Cardiac septum (tissue), 1 donor: ENCODE measurements around the gene FITM2. TPM values are rescaled to one million over a fixed set of nuclear protein-coding genes. Genes with fewer than 3 reads are reported as not detected.
"Not testable (repeated sequence)": the region's sequence is repeated elsewhere in the genome, so short reads cannot be mapped to it uniquely, and the experiment has no call there.

ENCODE experiments used
- DNase-seq: peaks from one replicate; pipeline ENCODE4 v3.0.0-alpha.2; 2020; ENCODE audit warnings: low spot score
- intact Hi-C: fragments of 100-400 bp; cut with DNase I; formaldehyde crosslinking; loops from one replicate; pipeline ENCODE4 v1.14.0; 2022
- long read RNA-seq: library from polyadenylated mRNA; unstranded; transcript quantifications from one replicate; pipeline ENCODE4 v2.0.0, GENCODE V29; 2021
- total RNA-seq: library from RNA; stranded (reverse); fragmentation: NEBNext Ultra II Directional; extraction: Animal tissue kit (Norgen Biotek cat#: 25700); gene quantifications from one replicate; pipeline ENCODE4 v1.2.1, GENCODE V29; 2021
- donor health status: DM: no; HTN: no; CAD: no.

Gene FITM2, protein sequence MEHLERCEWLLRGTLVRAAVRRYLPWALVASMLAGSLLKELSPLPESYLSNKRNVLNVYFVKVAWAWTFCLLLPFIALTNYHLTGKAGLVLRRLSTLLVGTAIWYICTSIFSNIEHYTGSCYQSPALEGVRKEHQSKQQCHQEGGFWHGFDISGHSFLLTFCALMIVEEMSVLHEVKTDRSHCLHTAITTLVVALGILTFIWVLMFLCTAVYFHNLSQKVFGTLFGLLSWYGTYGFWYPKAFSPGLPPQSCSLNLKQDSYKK
- 94.0 TPM for total RNA-seq
- long read RNA-seq, full-length matches to known transcripts: 9 of 53 reads
- long read RNA-seq, partial matches to known transcripts: 0 of 53 reads
- long read RNA-seq, other reads (novel, unspliced or antisense): 44 of 53 reads

DNA sequence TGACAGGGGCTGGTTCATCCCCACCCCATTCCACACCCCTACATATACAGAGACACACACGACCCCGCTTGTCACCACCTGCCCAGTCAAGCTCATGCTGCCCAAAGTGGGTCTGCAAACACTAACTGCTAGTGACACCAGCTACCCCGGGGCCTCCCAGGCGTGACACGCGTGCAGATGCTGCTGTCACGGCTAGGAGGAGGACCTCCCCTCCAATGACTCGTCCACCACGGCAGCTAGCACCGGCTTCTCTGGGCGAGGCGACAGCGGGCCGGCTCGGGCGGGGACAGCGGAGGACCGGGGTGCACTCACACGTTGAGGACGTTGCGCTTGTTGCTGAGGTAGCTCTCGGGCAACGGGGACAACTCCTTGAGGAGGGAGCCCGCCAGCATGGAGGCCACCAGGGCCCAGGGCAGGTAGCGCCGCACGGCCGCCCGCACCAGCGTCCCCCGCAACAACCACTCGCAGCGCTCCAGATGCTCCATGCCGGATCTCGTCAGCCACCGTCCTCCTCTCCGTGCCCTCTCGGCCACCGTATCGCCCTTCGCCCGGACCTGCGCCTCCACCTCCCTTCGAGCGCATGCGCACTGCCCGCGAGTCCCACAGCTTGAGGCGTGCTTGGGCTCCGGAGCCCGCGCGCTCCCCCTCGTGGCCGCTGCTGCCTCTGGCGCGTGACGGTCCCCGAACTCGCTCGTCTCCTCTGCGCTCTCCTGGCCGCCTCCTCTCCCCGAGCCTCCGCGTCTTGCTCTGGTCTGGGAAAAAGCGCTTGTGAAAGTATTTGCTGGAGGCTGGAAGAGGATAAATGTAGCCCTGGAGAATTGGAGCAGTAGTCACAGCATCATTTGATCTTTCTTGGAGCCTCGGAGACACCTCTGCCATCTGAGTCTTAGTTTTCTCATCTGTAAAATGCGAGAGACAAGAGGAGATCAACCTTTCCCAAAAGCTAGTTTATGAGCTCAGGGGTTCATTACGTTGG, at the start of gene FITM2:
TSS of gene FITM2 (minus strand) at position 539 of the 976 bp plus-strand sequence. CDS start at position 485, 54 bp downstream.
- DNase-seq: peak; percentile 99
- intact Hi-C loops: loop anchor here (1.0 to 5.0 kb wide), 2 partner anchors 94 to 194 kb away; no protein-coding TSS in a partner anchor

DNA sequence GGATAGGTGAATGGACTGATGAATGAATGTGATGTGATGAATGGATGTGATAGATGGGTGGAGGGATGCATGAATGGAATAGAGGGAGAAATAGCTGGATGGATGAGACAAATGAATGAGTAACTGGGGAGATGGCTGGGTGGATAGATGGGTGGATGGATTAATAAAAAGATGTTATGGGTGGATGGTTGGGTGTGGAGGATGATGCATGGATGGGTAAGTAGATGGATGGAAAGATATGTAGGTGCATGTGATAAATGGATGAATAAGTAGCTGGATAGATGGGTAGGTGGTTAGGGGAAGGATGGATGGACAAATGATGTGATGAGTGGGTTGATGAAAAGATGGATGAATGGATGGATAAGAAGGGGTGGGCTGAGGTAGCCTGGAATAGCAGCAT, 49.2 kb upstream of the FITM2 start:
- no peak for DNase-seq
- intact Hi-C loops: no loop called here

DNA sequence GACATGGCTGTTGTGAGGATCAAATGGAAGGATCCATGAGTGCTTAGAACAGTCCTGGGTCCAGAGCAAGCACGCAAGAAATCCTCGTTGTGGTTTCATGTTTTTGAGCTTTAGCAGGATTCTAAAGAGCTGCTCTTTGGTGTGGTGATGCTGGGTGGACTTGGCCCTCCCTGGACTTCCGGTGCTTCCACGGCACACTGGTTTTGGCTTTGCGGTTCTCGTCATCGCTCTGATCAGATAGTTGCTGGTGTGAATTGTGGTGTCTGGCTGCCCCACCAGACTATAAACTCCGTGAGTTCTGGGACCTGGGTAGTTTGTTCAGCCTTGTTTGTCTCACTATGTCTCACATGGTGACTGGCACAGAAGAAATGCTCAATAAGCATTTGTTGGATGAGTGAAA, 47.8 kb upstream of the FITM2 start:
- DNase-seq: no peak
- intact Hi-C loops: no loop called here

DNA sequence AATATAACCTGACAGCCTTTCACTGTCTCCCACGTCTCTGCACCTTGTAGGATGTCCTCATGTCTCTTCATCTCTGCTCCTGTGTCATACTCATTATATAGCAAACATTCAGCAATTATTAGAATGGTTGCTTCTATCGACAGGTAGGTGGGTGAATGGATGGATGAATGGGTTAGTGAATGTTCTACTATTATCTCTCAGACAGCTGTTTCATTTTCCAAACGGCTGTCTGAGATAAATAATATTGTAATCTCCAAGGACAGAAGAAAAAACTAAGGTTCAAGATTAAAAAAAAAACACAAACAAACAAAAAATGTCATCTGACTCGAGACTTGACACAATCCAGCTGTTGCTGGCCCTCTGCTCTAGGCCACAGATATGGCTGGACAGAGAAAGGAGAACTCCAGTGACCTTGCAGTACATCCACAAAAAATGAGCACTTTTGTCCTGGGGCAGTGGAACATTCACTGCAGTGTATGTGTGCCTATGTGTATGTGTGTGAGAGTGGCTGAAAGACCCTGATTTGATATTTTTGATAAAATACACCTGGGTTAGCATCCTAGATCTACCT, 46.6 kb upstream of the FITM2 start:
- intact Hi-C loops: no loop called here
- DNase-seq: no peak

DNA sequence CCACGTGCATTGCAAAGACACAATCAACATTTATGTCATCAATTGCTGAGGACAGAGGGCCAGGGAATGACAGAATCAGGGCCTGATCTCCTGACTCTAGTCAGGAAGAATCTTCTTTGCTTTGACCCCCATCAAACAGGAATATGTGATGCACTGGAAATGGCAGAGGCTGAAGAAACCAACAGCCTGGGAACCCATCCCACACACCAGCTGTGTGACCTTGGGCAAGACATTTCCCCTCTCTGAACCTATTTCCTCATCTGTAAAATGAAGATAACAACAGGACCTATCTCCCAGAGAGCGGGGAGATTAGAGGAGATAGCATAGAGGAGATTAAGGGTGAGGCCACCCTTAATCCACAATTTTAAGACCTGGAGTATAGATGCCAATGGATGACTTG, 46.0 kb upstream of the FITM2 start:
- no peak for DNase-seq
- intact Hi-C loops: no loop called here

DNA sequence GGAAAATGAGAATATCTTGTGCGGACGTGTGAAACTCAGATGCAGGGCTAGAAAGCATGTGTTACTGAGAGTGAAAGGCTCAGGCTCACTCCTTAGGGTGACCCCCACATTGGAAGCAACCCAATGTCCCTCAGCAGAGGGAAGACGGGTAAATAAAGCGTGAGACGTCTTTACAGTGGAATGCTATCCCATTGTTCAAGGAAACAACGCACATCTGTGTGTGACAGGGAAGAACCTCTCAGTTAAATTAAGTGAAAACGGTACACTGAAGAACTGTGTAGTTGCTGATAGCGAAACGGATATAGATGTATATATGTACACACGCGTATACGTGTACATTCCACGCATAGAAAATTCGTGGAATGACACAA, 45.3 kb upstream of the FITM2 start:
- intact Hi-C loops: no loop called here
- no peak for DNase-seq

DNA sequence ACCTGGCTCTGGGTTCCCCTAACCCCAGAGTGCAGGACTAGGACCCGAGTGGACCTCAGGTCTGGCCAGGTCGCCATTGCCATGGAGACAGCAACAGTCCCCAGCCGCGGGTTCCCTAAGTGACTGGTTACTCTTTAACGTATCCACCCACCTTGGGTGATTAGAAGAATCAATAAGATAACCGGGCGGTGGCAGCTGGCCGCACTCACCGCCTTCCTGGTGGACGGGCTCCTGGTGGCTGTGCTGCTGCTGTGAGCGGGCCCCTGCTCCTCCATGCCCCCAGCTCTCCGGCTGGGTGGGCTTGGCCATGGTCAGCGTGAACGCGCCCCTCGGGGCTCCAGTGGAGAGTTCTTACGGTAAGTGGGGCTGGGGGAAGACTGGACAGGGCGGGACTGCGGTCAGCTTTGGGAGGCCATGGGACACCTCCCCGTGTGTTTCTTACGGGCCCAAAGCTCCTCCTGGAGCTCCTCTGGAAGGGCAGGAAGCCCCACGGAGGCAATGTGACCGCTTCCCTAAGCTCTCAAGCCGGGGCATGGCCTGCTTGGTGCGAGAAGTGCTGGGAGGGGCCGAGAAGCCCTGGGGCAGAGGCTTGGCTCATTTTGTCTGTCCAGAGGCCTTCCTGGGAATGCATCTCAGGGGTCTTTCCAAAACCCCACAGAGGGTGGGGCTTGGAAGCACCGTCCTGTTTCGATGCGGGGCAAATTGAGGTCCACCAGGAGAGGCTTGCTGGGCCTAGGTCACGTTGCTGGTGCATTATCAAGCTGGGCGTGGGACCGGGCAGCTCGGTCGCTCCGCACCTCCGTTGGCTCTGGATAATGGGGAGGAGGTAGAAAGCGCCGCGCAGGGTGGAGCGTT, 44.7 kb upstream of the FITM2 start, which contains the start of gene HNF4A:
TSS of gene HNF4A (plus strand) at position 202 of the 855 bp plus-strand sequence. CDS start at position 308, 106 bp downstream.
- intact Hi-C loops: no loop called here
- DNase-seq: no peak

DNA sequence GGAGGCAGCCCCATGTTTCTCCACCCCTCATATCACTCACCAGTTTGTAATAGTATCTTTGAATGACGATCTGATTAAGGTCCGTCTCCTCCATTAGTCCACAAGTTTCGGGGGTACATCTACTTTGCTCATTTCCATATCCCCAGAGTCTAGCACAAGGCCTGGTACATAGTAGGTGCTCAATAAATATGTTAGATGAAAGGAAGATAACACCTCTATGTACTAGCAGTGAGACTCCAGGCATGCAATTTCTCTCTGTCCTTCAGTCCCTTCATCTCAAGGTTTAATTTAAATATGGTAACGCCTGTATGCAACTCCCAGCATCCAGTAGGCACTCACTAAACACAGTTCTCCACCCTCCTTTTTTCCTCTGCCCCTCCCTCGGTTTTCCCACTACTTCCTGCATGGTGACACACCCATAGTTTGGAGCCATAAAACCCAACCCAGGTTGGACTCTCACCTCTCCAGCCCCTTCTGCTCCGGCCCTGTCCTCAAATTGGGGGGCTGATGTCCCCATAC, 44.0 kb upstream of the FITM2 start:
- intact Hi-C loops: no loop called here
- DNase-seq: no peak

DNA sequence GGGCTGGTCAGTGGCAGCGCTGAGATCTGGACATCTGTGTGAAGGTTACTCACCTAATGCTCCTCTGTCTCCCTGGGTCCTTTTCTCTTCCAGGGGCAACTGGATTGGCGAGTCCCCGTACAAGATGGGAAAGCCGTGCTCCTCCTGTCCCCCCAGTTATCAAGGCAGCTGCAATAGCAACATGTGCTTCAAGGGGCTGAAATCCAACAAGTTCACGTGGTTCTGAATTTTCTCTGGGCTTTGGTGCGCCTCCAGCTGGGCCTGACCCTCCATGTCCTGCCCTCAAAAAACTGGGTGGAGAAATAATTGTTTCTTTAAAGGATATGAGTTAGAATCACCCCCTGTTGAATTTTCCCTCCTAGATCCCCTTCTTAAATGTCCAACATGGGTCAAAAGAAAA, 39.6 kb upstream of the FITM2 start:
- DNase-seq: no peak
- intact Hi-C loops: no loop called here

DNA sequence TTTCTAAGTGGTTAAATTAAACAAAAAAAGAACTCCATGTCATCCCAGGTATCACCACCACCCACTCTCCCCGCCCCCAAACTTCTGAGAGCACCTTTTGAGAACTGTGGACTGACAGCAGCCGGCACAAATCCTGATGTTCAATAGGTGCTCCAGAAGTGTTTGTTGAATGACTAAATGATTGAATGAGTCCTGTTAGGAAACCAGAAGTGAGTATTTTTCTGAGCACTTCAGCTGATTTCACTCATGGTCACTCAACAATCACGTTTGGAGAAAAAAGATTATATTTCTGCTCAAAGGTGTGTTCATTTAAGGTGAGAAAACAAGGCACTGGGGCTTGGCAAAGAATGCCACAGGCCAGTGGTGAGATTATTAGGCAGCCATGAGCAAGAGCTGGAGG, 38.3 kb upstream of the FITM2 start:
- DNase-seq: no peak
- intact Hi-C loops: no loop called here

DNA sequence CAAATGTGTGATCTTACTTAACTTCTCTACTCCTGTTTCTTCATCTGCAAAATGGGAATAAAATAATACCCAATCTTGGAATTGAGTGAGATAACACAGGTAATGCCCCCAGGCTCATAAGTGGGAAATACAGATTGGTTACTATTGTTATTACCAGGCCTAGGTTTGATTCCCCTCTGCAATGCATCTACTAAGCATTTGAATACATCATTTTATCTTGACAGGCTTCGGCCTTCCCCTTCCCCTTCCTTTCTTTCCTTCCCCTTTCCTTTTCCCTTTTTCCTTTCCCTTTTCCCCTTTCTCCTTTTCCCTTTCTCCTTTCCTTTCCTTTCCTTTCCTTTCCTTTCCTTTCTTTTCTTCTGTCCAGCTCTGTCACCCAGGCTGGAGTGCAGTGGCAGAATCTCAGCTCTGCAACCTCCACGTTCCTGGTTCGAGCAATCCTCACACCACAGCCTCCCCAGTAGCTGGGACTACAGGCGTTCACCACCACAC, 37.2 kb upstream of the FITM2 start:
- intact Hi-C loops: no loop called here
- no peak for DNase-seq

DNA sequence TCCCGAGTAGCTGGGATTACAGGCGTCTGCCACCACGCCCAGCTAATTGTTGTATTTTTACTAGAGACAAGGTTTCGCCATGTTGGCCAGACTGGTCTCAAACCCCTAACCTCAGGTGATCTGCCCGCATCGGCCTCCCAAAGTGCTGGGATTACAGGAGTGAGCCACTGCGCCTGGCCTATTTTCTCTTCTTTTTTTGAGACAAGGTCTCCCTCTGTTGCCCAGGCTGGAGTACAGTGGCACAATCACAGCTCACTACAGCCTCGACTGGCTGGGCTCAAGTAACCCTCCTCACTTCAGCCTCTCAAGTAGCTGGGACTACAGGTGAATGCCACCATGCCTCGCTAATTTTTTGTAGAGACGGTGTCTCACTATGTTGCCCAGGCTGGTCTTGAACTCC, 34.9 kb upstream of the FITM2 start:
- DNase-seq, intact Hi-C loops: not testable (repeated sequence)

DNA sequence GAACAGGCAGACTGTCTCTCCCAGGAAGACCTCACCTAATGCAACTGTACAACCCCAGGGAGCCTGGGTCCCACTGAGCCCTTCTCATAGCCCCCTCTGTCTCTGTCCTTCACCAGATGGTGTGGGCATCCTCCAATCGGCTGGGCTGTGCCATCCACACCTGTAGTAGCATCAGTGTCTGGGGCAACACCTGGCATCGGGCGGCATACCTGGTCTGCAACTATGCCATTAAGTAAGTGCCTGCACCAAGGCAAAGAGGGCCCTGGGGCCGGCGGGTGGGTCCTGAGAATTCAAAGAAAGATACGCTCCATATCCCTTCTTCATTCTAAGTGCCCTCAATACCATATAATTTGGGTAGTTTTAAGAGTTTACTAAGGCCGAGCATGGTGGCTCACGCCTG, 34.1 kb upstream of the FITM2 start:
- intact Hi-C loops: no loop called here

DNA sequence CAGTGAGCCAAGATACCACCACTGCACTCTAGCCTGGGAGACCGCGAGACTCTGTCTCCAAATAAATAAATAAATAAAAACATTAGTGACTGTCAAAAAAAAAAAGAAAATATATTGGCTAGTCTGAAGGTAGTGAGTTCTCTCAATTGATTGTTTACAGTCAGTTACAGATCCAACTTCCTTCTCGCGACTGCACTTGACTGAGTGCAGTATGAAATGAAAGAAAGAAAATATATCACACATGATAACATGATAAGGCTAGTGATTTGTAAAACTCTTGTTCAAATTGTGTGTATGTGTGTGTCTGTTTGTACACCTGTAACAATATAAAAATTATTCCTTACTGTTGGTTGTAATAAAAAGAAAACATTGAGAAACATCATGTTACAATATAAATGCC, 33.7 kb upstream of the FITM2 start:
- intact Hi-C loops: no loop called here
- DNase-seq: no peak

More for the DNA sequence above, 34.1 kb upstream of the FITM2 start:
- no peak for DNase-seq

DNA sequence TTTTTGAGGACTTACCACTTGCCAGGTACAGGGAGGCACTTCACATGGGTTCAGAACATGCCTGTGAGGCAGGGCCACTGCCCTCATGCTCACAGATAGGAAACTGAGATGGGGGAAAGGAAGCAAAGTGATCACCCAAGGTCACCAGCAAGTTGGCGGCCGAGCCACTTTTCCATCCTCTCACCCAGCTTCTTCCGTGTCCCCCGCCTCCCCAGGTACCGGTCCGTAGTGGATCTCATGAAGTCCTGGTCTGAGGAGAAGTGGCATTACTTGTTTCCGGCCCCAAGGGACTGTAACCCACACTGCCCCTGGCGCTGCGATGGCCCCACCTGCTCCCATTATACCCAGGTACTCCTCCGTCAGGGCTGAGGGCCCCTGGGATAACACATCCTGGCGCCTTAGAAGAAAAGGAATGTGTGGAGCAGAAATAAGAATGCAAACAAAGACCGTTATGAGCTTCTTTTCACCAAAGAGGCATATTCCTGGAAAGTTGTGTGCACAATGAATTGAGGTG, 32.2 kb upstream of the FITM2 start:
- intact Hi-C loops: no loop called here
- no peak for DNase-seq

DNA sequence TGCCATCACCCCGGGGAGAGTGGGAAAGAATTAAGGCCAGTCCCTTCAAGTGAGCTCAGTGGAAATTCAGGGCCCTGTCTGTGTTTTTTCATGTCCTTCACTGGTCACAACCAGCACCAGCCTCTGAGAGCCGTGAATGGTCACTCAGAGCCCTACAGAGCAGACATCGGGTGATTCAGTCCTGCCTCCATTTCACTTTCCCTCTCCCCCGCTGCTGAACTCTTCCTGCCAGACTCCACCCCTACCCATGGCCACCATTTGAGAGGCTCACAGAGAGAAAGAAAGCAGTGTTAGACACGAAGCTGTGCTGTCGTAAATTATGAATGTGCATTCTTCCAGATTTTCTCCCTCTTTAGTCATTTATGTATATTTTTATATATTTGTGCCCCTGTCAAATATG, 31.2 kb upstream of the FITM2 start:
- no peak for DNase-seq
- intact Hi-C loops: no loop called here

DNA sequence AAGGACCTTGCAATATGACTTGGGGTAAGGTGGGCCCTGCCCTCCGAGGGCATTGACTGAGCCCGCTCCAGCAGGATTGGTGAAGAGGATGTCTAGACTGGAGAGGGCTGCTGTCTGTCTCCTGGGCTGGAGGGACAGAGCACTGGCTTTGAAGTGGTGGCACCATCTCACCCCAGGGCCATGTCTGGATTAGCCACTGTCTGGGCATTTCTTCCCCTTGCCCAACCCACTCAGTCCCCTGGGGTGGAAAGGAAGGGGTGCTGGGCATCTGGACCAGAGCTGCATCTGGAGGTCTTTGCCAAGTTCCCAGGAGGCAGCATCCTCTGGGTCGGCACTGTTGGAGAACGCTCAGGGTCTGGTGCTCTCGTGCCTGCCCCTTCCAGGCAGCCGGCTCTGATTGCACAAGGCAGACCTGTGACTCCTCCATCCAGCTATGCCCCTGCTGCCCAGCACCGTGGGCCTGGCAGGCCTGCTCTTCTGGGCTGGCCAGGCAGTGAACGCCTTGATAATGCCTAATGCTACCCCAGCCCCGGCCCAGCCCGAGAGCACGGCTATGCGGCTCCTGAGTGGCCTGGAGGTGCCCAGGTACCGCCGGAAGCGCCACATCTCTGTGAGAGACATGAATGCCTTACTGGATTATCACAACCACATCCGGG, 25.9 kb upstream of the FITM2 start, which contains the start of gene R3HDML:
TSS of gene R3HDML (plus strand) at position 319 of the 656 bp plus-strand sequence. CDS start at position 434, 115 bp downstream.
- intact Hi-C loops: no loop called here

DNA sequence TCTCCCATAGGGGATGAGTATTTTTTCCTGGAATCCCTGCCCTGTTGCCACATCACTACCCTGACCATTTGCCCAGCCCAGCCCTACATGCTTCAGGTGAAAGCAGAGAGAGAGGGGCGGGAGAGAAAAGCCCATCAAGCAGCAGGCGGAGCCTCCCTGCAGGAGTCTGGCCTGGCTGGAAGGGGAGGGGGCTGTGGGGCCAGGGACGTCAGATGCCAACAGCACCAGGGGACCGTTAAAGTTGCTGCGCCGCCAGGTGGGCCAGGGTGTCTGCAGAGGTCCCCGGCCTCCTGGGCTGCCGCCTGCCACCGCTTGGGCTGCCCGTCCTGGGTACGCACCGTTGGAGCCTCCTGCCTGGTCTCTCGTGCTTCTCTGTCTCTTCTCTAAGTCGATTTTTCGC, 25.1 kb upstream of the FITM2 start:
- DNase-seq: no peak
- intact Hi-C loops: no loop called here

More for the DNA sequence above, 25.9 kb upstream of the FITM2 start, which contains the start of gene R3HDML:
- DNase-seq: no peak
